Stimulated activated CD4-positive, alpha-beta T cell treated with anti-CD3 and anti-CD28 coated beads, Interleukin-2, amount 100 ng/mL, for 48 hours (primary cell): Measurements from ENCODE around the gene IRGQ.
"Not testable (repeated sequence)": the region's sequence is repeated elsewhere in the genome, so short reads cannot be mapped to it uniquely, and the experiment has no call there.

Experiments used
- DNase-seq, 2 donors: peaks; one replicate each; pipeline ENCODE4 v3.0.0-alpha.2; 2020

The IRGQ gene

GRCh38 chr19:43570174-43570791 is 25.7 kb downstream of the IRGQ start:
- no peak for DNase-seq

GRCh38 chr19:43569657-43570056 is 26.3 kb downstream of the IRGQ start:
- DNase-seq = no peak

GRCh38 chr19:43564800-43565199 is 31.1 kb downstream of the IRGQ start:
- DNase-seq = no peak

DNA sequence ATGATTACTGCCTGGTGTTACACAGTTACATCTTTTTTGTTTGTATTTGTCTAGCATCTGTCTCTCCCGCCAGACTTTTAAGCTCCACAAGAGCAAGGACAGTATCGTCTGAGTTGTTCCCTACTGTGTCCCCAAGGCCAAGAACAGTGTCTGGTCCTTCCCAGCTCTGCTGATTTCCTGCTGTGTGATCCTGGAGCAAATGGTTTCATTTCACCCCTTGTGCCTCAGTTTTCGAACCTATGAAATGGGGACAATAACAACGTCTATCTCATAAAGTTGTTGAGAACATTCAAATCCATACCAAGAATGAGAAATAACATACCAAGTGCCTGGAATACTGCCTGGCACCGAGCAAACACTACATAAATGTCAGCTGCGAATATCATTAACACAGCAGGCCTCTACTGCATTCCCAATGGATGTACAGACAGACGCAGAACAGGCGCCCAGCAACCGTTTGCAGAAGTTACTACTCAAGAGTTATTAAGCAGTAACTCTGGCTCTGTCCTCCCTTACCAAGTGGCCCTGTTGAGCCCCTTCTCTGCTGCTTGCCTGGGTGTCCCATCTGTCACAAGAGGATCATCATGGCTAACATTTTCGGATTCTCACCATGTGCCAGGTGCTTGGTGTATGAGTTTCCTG is 32.0 kb downstream of the IRGQ start:
- DNase-seq = no peak

GRCh38 chr19:43562698-43563241 is 33.2 kb downstream of the IRGQ start:
- DNase-seq = peak; percentile 43 to 47

- DNase-seq = no peak
These were observed 33.7 kb downstream of the IRGQ start for GRCh38 chr19:43562226-43562697.

GRCh38 chr19:43561139-43561970 is 34.6 kb downstream of the IRGQ start:
- DNase-seq = no peak

DNA sequence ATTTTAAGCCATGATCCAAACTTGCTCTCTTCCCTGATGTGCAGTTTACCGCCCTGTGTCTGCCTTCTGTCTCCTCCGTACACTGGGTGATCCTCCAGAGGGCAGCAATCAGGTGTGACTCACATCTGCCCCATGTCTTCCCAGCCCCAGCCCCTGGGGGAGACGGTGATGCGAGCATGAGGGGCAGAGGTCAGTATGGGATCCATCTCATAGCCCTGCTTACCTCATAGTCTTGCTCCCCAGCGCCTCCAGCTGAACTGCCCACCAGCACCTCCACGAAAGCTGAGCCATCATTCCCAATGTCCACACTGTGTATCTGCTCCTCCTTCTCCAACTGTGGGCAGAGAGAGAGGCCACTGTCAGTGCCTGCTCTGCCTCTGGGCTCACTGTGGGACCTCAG is 35.2 kb downstream of the IRGQ start:
- no peak for DNase-seq

DNA sequence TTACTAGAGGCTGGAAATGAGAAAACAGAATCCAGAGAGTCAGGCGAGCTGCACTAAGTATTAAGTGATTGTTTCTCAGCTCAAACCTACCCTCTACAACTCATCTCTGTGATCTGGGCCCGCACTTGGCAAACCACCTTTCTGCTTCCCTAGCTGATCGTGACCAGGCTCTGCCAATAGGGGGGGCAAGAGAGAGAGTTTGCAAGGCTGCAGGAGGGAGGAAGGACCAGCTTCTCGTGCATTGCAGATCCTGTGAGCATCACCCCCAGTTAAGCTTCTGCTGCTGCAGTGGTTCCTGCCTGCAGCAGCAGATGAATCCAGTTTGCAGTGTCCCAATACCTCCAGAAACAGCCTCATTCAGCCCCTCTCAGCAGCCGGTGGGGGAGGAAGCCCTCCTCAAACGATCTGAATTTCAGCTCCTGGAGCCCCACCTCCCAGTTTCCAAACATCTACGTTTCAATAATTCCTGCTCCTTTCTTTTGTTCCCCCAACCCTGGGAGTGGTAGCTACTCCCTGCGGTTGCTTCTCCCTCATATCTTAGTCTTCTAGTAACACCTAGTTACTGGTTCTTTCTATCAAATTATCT is 40.7 kb downstream of the IRGQ start:
- DNase-seq = peak; percentile 74 to 82

DNA sequence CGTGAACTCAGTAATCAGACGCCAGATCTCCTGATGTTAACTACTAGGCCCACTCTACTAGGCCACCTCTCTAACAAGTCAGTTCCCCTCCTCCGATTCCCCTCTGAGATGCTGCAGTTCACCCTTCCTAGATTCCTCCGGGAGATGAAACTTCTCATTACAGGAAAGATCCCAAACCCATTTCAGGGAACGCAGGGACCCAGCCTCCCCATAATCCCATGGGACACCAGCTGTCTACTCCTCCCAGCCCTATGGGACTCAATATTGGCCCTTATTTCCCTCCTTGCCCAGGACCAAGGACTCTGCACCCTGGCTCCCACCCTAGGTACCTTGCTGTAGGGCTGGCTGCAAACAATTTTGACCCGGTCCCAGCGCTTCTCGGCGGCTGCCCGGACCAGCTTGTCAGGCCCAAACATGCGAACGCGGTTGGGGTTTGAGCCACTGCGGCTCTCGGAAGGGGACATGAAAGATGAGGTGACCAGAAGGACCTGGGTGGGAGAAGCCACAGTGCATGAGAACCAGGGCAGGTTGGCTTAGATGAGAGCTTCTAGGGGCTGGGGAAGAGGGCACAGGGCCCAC is 41.5 kb downstream of the IRGQ start:
- no peak for DNase-seq

DNA sequence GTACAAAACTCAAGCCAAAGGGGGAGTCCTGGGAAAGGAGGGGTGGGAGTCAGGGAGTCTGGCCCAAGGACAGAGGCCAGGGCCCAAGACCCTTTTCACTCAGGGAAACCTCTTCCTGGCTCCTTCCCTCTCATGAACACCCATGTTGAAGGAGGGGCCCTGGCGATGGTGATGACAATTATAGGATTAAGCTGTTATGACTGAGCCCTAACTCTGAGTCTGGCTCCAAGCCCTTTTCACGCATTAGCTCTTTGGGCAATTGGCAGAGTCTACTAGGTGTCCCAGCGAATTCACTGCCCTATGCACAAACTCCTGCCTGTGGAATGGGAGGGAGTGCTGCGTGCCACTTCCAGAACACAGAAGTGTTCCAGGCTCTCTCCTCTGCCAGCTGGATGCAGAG is 42.3 kb downstream of the IRGQ start:
- DNase-seq = no peak

GRCh38 chr19:43552616-43553015 is 43.3 kb downstream of the IRGQ start:
- DNase-seq = no peak

DNA sequence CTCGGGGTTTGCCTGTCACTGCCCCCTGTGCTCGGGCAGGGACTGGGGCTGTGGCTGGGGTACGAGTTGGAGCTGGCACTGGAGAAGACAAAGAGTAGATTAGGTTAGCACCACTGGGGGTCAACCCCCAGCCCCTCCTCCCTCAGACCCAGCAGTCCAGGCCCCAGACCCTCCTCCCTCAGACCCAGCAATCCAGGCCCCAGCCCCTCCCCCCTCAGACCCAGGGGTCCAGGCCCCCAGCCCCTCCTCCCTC is 43.8 kb downstream of the IRGQ start:
- no peak for DNase-seq

- DNase-seq = no peak
These were observed 44.3 kb downstream of the IRGQ start for GRCh38 chr19:43551399-43552197.

- DNase-seq = no peak
These were observed 47.2 kb downstream of the IRGQ start for GRCh38 chr19:43548706-43549105.

DNA sequence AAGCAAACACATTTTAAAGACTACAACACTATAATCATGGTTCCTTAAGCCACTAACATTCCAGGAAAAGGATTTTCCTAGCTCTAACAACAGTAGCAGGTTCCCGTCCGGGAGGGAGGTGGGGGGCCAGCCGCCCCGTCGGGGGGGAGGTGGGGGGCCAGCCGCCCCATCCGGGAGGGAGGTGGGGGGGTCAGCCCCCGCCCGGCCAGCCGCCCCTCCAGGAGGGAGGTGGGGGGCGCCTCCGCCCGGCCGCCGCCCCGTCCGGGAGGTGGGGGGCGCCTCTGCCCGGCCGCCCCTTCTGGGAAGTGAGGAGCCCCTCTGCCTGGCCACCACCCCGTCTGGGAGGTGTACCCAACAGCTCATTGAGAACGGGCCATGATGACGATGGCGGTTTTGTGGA is 48.0 kb downstream of the IRGQ start:
- not testable (repeated sequence) for DNase-seq

DNA sequence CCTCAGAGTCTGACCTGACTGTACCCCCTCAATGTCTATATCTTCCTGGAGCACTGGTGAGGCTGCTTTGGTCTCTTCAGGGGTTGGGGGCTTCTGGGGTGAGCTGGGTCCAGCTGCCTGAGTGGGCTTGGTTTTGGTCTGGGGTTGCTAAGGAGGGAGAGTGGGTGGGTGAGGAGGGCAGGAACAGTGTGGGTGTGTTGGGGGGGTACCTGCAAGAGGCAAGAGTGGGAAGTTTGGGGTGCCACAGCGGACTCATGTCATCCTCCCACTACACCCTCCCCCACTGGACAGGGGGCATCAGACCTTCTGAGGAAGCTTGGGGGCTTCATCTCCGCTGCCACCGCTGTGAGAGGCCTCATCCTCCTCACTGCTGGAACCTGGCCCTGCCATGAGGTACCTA is 49.4 kb downstream of the IRGQ start:
- no peak for DNase-seq

GRCh38 chr19:43545981-43546380 is 50.0 kb downstream of the IRGQ start:
- DNase-seq = no peak

DNA sequence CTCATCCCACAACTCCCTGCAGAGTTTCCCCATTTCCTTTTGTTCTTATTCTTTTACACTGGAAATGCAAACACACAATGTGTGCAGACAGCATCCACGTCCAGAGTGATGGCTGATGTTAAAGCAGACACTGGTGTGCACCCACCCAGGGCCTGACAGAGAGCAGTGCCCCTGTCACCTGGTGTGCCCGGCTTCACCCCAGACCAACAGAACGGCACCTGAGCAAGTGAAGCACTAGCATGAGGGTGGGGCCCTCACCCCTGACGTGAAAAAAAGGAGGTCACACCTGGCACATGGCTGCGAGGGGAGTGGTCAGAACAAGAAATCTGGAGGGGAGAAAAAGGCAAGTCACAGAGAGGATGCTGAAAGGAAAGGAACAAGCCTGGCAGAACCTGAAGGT is 50.7 kb downstream of the IRGQ start:
- DNase-seq = no peak

DNA sequence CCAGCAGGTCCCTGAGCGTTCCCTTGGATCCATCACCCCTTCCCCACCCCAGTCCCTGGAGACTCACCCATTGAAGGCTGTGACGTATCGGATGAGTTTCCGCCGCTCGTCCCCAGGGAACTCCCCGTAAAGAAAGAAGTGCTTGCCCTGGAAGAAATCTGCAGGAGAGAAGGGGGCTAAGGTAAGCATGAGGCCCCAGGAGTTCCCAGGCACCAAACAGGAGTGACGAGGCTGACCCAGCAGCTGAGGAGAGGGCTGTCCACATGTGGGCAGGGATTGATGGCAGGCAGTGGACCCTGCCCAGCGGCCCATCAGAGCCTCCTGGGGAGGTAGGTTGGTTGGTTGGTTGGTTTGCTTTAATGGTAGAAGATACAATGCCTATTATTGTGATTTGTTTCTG is 51.9 kb downstream of the IRGQ start:
- no peak for DNase-seq

DNA sequence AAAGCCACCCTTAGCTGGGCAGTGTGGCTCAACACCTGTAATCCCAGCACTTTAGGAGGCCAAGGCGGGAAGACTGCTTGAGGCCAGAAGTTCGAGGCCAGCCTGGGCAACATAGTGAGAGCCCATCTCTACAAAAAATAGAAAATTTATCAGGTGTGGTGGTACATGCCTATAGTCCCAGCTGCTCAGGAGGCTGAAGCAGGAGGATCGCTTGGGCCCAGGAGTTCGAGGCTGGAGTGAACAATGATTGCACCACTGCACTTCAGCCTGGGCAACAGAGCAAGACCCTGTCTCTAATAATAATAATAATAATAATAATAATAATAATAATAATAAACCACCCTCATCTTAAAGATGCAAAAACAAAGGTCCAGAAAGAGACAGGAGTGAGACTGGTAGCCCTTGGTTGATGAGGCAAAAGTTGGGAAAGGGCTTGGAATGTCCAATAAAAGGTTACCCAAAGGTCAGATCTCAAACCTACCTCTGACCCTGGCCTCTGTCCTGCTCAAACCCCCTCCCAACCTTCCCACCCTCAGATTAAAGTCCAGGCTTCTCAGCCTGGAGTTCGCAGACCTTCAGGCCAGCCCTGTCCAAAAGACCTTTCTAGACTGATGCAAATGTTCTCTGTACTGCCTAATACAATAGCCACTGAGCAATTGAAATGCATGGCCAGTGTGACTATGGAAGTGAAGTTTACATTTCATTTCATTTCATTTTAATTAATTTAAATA is 53.8 kb downstream of the IRGQ start:
- DNase-seq = no peak

GRCh38 chr19:43540381-43540780 is 55.6 kb downstream of the IRGQ start:
- no peak for DNase-seq
